ENCODE data around the gene AGMAT. TPM values are rescaled to one million over a fixed set of nuclear protein-coding genes. Genes with fewer than 3 reads are reported as not detected.

The AGMAT gene
- polyA plus RNA-seq, 2 of the 4 experiments (the other 2 are of a cell fraction): 10.3 to 13.1 TPM

- H3K4me2 ChIP-seq: no peak overlapping the region
- H3K4me1 ChIP-seq: peaks cover 7% of the 10 kb centered on the region; the same call in 1 of the 3 replicates
- FAIRE-seq: no peak
- POLR2A ChIA-PET: no interaction called here
- DNase-seq (ENCODE audit: low read depth in 1 of 2, low spot score in 1 of 2): no peak
- no peak for ATAC-seq
- TF ChIP-seq RFX5 (IDR thresholded peaks at IDR 0.05) (no peak), SREBF2 (IDR thresholded peaks at IDR 0.05) (no peak), NFE2L2 (conservative IDR thresholded peaks at IDR 0.05; ENCODE audit: low read length) (no peak), HOXA7 (CRISPR knock-in tag; IDR thresholded peaks at IDR 0.05) (no peak), CHD4 (IDR thresholded peaks at IDR 0.05; ENCODE audit: borderline replicate concordance) (no peak), E2F6 (IDR thresholded peaks at IDR 0.05; ENCODE audit: borderline replicate concordance, low read depth) (no peak), MAZ (IDR thresholded peaks at IDR 0.05; ENCODE audit: borderline replicate concordance, low read depth, low read length) (no peak), MYC (IDR thresholded peaks at IDR 0.05; ENCODE audit: borderline replicate concordance, low read length) (no peak), MAFK (IDR thresholded peaks at IDR 0.05; ENCODE audit: partially characterized antibody) (no peak), ZC3H11A (IDR thresholded peaks at IDR 0.05) (no peak), EHMT2 (IDR thresholded peaks at IDR 0.05; ENCODE audit: low read depth) (no peak), KDM1A (IDR thresholded peaks at IDR 0.05; ENCODE audit: low read depth) (no peak), TP53 (CRISPR knock-in tag; IDR thresholded peaks at IDR 0.05) (no peak), KDM5A (IDR thresholded peaks at IDR 0.05) (no peak), ZNF302 (CRISPR knock-in tag; IDR thresholded peaks at IDR 0.05) (no peak), EP300 (IDR thresholded peaks at IDR 0.05) (no peak), MAX (IDR thresholded peaks at IDR 0.05) (no peak), ELK1 (IDR thresholded peaks at IDR 0.05; ENCODE audit: low read depth, low read length) (no peak)
- 89% methylated on average over 11 of the region's 11 CpGs for WGBS (ENCODE audit: missing lambda C conversion rate)
- CTCF ChIA-PET: interaction anchor here (1.2 kb wide), 1 partner anchor 115 kb away, joined by 4 read pairs; no protein-coding TSS in a partner anchor
- H3K27ac ChIP-seq: no peak overlapping the region
- H3K4me3 ChIP-seq: no peak overlapping the region
- no peaks in the 10 kb centered on the region for H3K9me3 ChIP-seq
These were observed 41.6 kb upstream of the AGMAT start for GRCh38 chr1:15626269-15626950.

- no peak for FAIRE-seq
- POLR2A ChIA-PET: no interaction called here
- TF ChIP-seq SMC3 (IDR thresholded peaks at IDR 0.05) (no peak), ESRRA (IDR thresholded peaks at IDR 0.05; ENCODE audit: borderline replicate concordance, low read length) (no peak), POLR2A (IDR thresholded peaks at IDR 0.05; ENCODE audit: low read length) (no peak), SREBF2 (IDR thresholded peaks at IDR 0.05) (no peak), CBX8 (IDR thresholded peaks at IDR 0.05) (no peak), KDM5A (IDR thresholded peaks at IDR 0.05) (no peak), CHD2 (IDR thresholded peaks at IDR 0.05; ENCODE audit: low read length, partially characterized antibody) (no peak), CEBPB (IDR thresholded peaks at IDR 0.05) (no peak), MAX (IDR thresholded peaks at IDR 0.05) (no peak), JUNB (IDR thresholded peaks at IDR 0.05) (no peak), TFCP2L1 (CRISPR knock-in tag; IDR thresholded peaks at IDR 0.05) (no peak), HOXB13 (CRISPR knock-in tag; IDR thresholded peaks at IDR 0.05; ENCODE audit: low read depth) (no peak), POLR2AphosphoS2 (conservative IDR thresholded peaks at IDR 0.05; ENCODE audit: low read length) (no peak), ZSCAN20 (CRISPR knock-in tag; IDR thresholded peaks at IDR 0.05) (no peak), PHF8 (IDR thresholded peaks at IDR 0.05; ENCODE audit: borderline replicate concordance, low read depth) (no peak), ZFP36 (IDR thresholded peaks at IDR 0.05; ENCODE audit: borderline replicate concordance, partially characterized antibody) (no peak), RFX5 (IDR thresholded peaks at IDR 0.05) (no peak)
- TF ChIP-seq, protein P1, sequence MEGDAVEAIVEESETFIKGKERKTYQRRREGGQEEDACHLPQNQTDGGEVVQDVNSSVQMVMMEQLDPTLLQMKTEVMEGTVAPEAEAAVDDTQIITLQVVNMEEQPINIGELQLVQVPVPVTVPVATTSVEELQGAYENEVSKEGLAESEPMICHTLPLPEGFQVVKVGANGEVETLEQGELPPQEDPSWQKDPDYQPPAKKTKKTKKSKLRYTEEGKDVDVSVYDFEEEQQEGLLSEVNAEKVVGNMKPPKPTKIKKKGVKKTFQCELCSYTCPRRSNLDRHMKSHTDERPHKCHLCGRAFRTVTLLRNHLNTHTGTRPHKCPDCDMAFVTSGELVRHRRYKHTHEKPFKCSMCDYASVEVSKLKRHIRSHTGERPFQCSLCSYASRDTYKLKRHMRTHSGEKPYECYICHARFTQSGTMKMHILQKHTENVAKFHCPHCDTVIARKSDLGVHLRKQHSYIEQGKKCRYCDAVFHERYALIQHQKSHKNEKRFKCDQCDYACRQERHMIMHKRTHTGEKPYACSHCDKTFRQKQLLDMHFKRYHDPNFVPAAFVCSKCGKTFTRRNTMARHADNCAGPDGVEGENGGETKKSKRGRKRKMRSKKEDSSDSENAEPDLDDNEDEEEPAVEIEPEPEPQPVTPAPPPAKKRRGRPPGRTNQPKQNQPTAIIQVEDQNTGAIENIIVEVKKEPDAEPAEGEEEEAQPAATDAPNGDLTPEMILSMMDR (IDR thresholded peaks at IDR 0.05): no peak
- Histone ChIP-seq H3K4me3 (no peak overlapping the region), H3K4me1 (peaks cover 18% of the 10 kb centered on the region), H3K4me2 (no peak overlapping the region), H3K27ac (no peak overlapping the region), H3K9me3 (no peaks in the 10 kb centered on the region)
- CTCF ChIA-PET: no interaction called here
- no peak for ATAC-seq
- DNase-seq (ENCODE audit: low read depth in 1 of 2, low spot score in 1 of 2): no peak
- 91% methylated on average over 13 of the region's 13 CpGs for WGBS (ENCODE audit: missing lambda C conversion rate)
These were observed 40.4 kb upstream of the AGMAT start for GRCh38 chr1:15625056-15625917.
